BJ (cell line): ENCODE results near the gene UBIAD1. TPM values are rescaled to one million over a fixed set of nuclear protein-coding genes. Genes with fewer than 3 reads are reported as not detected.
"Not testable (repeated sequence)": the region's sequence is repeated elsewhere in the genome, so short reads cannot be mapped to it uniquely, and the experiment has no call there.

ENCODE experiments used
- CTCF ChIA-PET: fragments of 350-600 bp; formaldehyde crosslinking; extraction: SDS; loops from one replicate; lab custom pipeline; 2021; ENCODE audit warnings: antibody characterized with exemption, inconsistent platforms; lab: Yijun Ruan, JAX
- POLR2A ChIA-PET: fragments of 300-600 bp; sonication (Branson Sonifier 250); formaldehyde crosslinking; extraction: SDS; loops from one replicate; lab custom pipeline; 2021; ENCODE audit warnings: antibody characterized with exemption; lab: Charles Lee
- DNase-seq: peaks from one replicate; pipeline ENCODE4 v3.0.0-alpha.2; 2011; ENCODE audit warnings: low read depth
- H3K27me3 ChIP-seq: 2 replicates; pipeline ENCODE4 v1.6.0; 2011; ENCODE audit warnings: low read length; ENCODE audit not compliant: control insufficient read depth, insufficient read depth
- H3K36me3 ChIP-seq: 2 replicates; pipeline ENCODE4 v1.5.1; 2011; ENCODE audit warnings: low read length; ENCODE audit not compliant: control insufficient read depth, insufficient read depth
- H3K4me3 ChIP-seq: 2 replicates; pipeline ENCODE4 v1.5.1; 2011; ENCODE audit warnings: low read depth, mild to moderate bottlenecking, control low read depth, low read length
- CTCF ChIP-seq: IDR thresholded peaks from 2 replicates; pipeline ENCODE4 v1.5.1; 2011; ENCODE audit warnings: low read depth, mild to moderate bottlenecking, control low read depth, inconsistent platforms, low read length, moderate library complexity; ENCODE audit not compliant: insufficient read depth
- polyA plus RNA-seq: library from polyadenylated mRNA; depleted of rRNA; stranded (reverse); fragments of >200 nt; gene quantifications from 2 replicates; pipeline ENCODE4 v1.2.3, GENCODE V29; 2011

Gene UBIAD1
- polyA plus RNA-seq, 1 experiment, result 16.6 TPM

GRCh38 chr1:11295905-11296304, 22.9 kb downstream of the UBIAD1 start:
- Histone ChIP-seq H3K36me3 (peaks cover 3% of the 10 kb centered on the region), H3K4me3 (no peak overlapping the region), H3K27me3 (no peaks in the 10 kb centered on the region)
- CTCF ChIA-PET, result interaction anchor here (1.0 to 1.4 kb wide), 2 partner anchors 15 to 350 kb away, joined by 3 to 4 read pairs; no protein-coding TSS in a partner anchor
- DNase-seq, result no peak
- POLR2A ChIA-PET, result no interaction called here
- TF ChIP-seq CTCF, result no peak

GRCh38 chr1:11297774-11298173, 24.8 kb downstream of the UBIAD1 start:
- H3K27me3 ChIP-seq, H3K36me3 ChIP-seq, POLR2A ChIA-PET, DNase-seq, H3K4me3 ChIP-seq: not testable (repeated sequence)
- CTCF ChIA-PET, result interaction anchor here (1.3 kb wide), 1 partner anchor 14 kb away, joined by 4 read pairs; no protein-coding TSS in a partner anchor

- Histone ChIP-seq H3K36me3 (peaks cover 3% of the 10 kb centered on the region), H3K4me3 (no peak overlapping the region), H3K27me3 (no peaks in the 10 kb centered on the region)
- ChIA-PET POLR2A (no interaction called here), CTCF (no interaction called here)
- no peak for TF ChIP-seq CTCF
- DNase-seq, result no peak
Measured at GRCh38 chr1:11298390-11299224, 25.6 kb downstream of the UBIAD1 start.

- no peaks in the 10 kb centered on the region for H3K27me3 ChIP-seq
- H3K36me3 ChIP-seq, result peaks cover 3% of the 10 kb centered on the region
- TF ChIP-seq CTCF, result no peak
- no peak for DNase-seq
- ChIA-PET POLR2A (no interaction called here), CTCF (no interaction called here)
- no peak overlapping the region for H3K4me3 ChIP-seq
Measured at GRCh38 chr1:11299225-11299574, 26.2 kb downstream of the UBIAD1 start.

- no peaks in the 10 kb centered on the region for H3K27me3 ChIP-seq
- no peak overlapping the region for H3K4me3 ChIP-seq
- ChIA-PET CTCF (interaction anchor here (0.6 kb wide), 1 partner anchor 10 kb away, joined by 3 read pairs; no protein-coding TSS in a partner anchor), POLR2A (no interaction called here)
- DNase-seq, result no peak
- no peak for TF ChIP-seq CTCF
- no peaks in the 10 kb centered on the region for H3K36me3 ChIP-seq
Measured at GRCh38 chr1:11301601-11302000, 28.6 kb downstream of the UBIAD1 start.
